H1 (cell line): ENCODE data around the gene ABHD2. TPM values are rescaled to one million over a fixed set of nuclear protein-coding genes. Genes with fewer than 3 reads are reported as not detected.

Experiments
- CTCF ChIA-PET: fragments of 300-600 bp; sonication (Branson Sonifier 250); formaldehyde crosslinking; loops from one replicate; lab custom pipeline; 2021; ENCODE audit not compliant: partially characterized antibody; lab: Charles Lee
- POLR2A ChIA-PET: fragments of 300-600 bp; sonication (Branson Sonifier 250); formaldehyde crosslinking; loops from one replicate; lab custom pipeline; 2021; ENCODE audit warnings: inconsistent platforms; ENCODE audit not compliant: partially characterized antibody; lab: Charles Lee
- DNase-seq, 2 experiments: peaks; one replicate each; pipeline versions ENCODE4 v3.0.0 to v3.0.0-alpha.2; 2010 to 2022; ENCODE audit warnings: low spot score in 2 of 2, low read depth in 1 of 2, mixed read lengths in 1 of 2
- FAIRE-seq: peaks from 2 replicates; lab custom pipeline; 2011; peaks lifted over from hg19 to GRCh38; lab: Jason Lieb, UNC
- H2AFZ ChIP-seq: 2 replicates; pipeline ENCODE4 v1.8.1; 2012; ENCODE audit warnings: low read length, inconsistent platforms
- H2AK5ac ChIP-seq: 2 replicates; pipeline ENCODE4 v1.6.1; 2013; ENCODE audit warnings: low read depth, low read length
- H2BK120ac ChIP-seq: replicated peaks from 2 replicates; pipeline ENCODE3; 2013; ENCODE audit warnings: low read depth, low read length, inconsistent platforms
- H2BK12ac ChIP-seq: 2 replicates; pipeline ENCODE4 v1.6.1; 2013; ENCODE audit warnings: low read depth, low read length
- H2BK15ac ChIP-seq: 2 replicates; pipeline ENCODE4 v1.6.1; 2013; ENCODE audit warnings: low read length
- H2BK20ac ChIP-seq: 2 replicates; pipeline ENCODE4 v1.6.1; 2013; ENCODE audit warnings: low read length
- H2BK5ac ChIP-seq: 2 replicates; pipeline ENCODE4 v1.6.1; 2013; ENCODE audit warnings: low read depth, low read length
- H3K14ac ChIP-seq: 2 replicates; pipeline ENCODE4 v1.6.1; 2013; ENCODE audit warnings: inconsistent platforms; ENCODE audit not compliant: insufficient read length
- H3K18ac ChIP-seq: 2 replicates; pipeline ENCODE4 v1.6.1; 2013; ENCODE audit warnings: low read length; ENCODE audit errors: extremely low read depth
- H3K23ac ChIP-seq: 2 replicates; pipeline ENCODE4 v1.6.1; 2013; ENCODE audit warnings: inconsistent platforms; ENCODE audit not compliant: insufficient read length
- H3K23me2 ChIP-seq: 2 replicates; pipeline ENCODE4 v1.6.1; 2013; ENCODE audit warnings: low read depth, low read length
- H3K27ac ChIP-seq: 2 replicates; pipeline ENCODE4 v1.6.1; 2011; ENCODE audit warnings: low read depth, low read length, inconsistent platforms
- H3K27me3 ChIP-seq, 4 experiments: replicated peaks in 1 of 4; 1 replicate in 1 of 4; 2 replicates in 3 of 4; pipeline versions ENCODE4 v1.6.1 to v1.8.1; 2011 to 2013; ENCODE audit warnings: low read length in 3 of 4, mild to moderate bottlenecking in 3 of 4, inconsistent platforms in 2 of 4, mixed read lengths in 2 of 4, moderate library complexity in 1 of 4; ENCODE audit not compliant: control insufficient read depth in 3 of 4, insufficient read depth in 3 of 4; ENCODE audit errors: extremely low read depth in 1 of 4
- H3K36me3 ChIP-seq, 4 experiments: 2 replicates each; pipeline versions ENCODE4 v1.6.1 to v1.8.1; 2011 to 2013; ENCODE audit warnings: mild to moderate bottlenecking in 4 of 4, low read length in 3 of 4, moderate library complexity in 2 of 4, control low read depth in 1 of 4, inconsistent platforms in 1 of 4; ENCODE audit not compliant: insufficient read depth in 4 of 4, control insufficient read depth in 2 of 4
- H3K4ac ChIP-seq: replicated peaks from 2 replicates; pipeline ENCODE3; 2013; ENCODE audit warnings: low read length, low read depth, mixed read lengths, inconsistent platforms; ENCODE audit not compliant: insufficient read length
- H3K4me1 ChIP-seq, 4 experiments: replicated peaks in 1 of 4; 1 replicate in 1 of 4; 2 replicates in 3 of 4; pipeline versions ENCODE4 v1.6.1 to v1.8.1; 2011 to 2013; ENCODE audit warnings: low read length in 3 of 4, inconsistent platforms in 2 of 4, mixed read lengths in 1 of 4; ENCODE audit not compliant: insufficient read depth in 4 of 4, control insufficient read depth in 3 of 4
- H3K4me2 ChIP-seq, 2 experiments: 2 replicates each; pipeline versions ENCODE4 v1.6.1 to v1.8.1; 2011 to 2013; ENCODE audit warnings: low read depth in 2 of 2, low read length in 2 of 2, control low read depth in 1 of 2, inconsistent platforms in 1 of 2, mild to moderate bottlenecking in 1 of 2; ENCODE audit not compliant: insufficient read depth in 1 of 2
- H3K4me3 ChIP-seq, 4 experiments: fragments of 200-600, 300-600 bp in 1 of 4; sonication (generic), shearing (Covaris generic), sonication (Bioruptor Twin) in 1 of 4; 2 replicates each; pipeline versions ENCODE4 v1.5.1 to v1.8.1; 2011 to 2016; ENCODE audit warnings: low read length in 4 of 4, low read depth in 3 of 4, control low read depth in 2 of 4, inconsistent platforms in 2 of 4, mild to moderate bottlenecking in 2 of 4, mixed read lengths in 1 of 4, moderate library complexity in 1 of 4; ENCODE audit not compliant: insufficient read depth in 2 of 4; ENCODE audit errors: extremely low read depth in 1 of 4
- H3K56ac ChIP-seq: replicated peaks from 2 replicates; pipeline ENCODE3; 2013; ENCODE audit warnings: low read depth, mild to moderate bottlenecking, mixed read lengths, low read length, inconsistent platforms; ENCODE audit not compliant: insufficient read length
- H3K79me1 ChIP-seq: 2 replicates; pipeline ENCODE4 v1.6.1; 2013; ENCODE audit warnings: low read depth, low read length, control low read depth
- H3K79me2 ChIP-seq, 2 experiments: 2 replicates each; pipeline versions ENCODE4 v1.6.1 to v1.8.1; 2012 to 2013; ENCODE audit warnings: low read length in 2 of 2, mild to moderate bottlenecking in 2 of 2, inconsistent platforms in 1 of 2; ENCODE audit not compliant: insufficient read depth in 2 of 2, control insufficient read depth in 1 of 2
- H3K9ac ChIP-seq, 4 experiments: replicated peaks in 1 of 4; 1 replicate in 1 of 4; 2 replicates in 3 of 4; pipeline versions ENCODE4 v1.6.1 to v1.8.1; 2011 to 2013; ENCODE audit warnings: low read depth in 3 of 4, low read length in 3 of 4, control low read depth in 2 of 4, mild to moderate bottlenecking in 2 of 4, moderate library complexity in 2 of 4, inconsistent platforms in 1 of 4; ENCODE audit errors: extremely low read depth in 1 of 4
- H3K9me3 ChIP-seq, 2 experiments: 2 replicates each; pipeline versions ENCODE4 v1.6.1 to v1.8.1; 2012 to 2013; ENCODE audit warnings: mild to moderate bottlenecking in 2 of 2, moderate library complexity in 2 of 2, control low read depth in 1 of 2, inconsistent platforms in 1 of 2, low read depth in 1 of 2, low read length in 1 of 2, mixed read lengths in 1 of 2; ENCODE audit not compliant: insufficient read depth in 2 of 2
- H4K20me1 ChIP-seq, 2 experiments: replicated peaks in 1 of 2; 2 replicates each; pipeline versions ENCODE3 to v1.8.1; 2011 to 2013; ENCODE audit warnings: inconsistent platforms in 2 of 2, low read length in 2 of 2, mild to moderate bottlenecking in 1 of 2; ENCODE audit not compliant: insufficient read depth in 2 of 2, control insufficient read depth in 1 of 2
- H4K5ac ChIP-seq: 2 replicates; pipeline ENCODE4 v1.6.1; 2013; ENCODE audit warnings: low read length, low read depth, mixed read lengths, inconsistent platforms; ENCODE audit not compliant: insufficient read length
- H4K8ac ChIP-seq: 2 replicates; pipeline ENCODE4 v1.8.0; 2013; ENCODE audit warnings: mild to moderate bottlenecking, moderate library complexity, low read length, inconsistent platforms; ENCODE audit not compliant: insufficient read depth; ENCODE audit errors: extremely low read depth
- H4K91ac ChIP-seq: replicated peaks from 2 replicates; pipeline ENCODE3; 2013; ENCODE audit warnings: low read length, mixed read lengths, inconsistent platforms; ENCODE audit not compliant: insufficient read length
- NANOG ChIP-seq: IDR thresholded peaks from 2 replicates; pipeline ENCODE4 v1.6.1; 2011; ENCODE audit warnings: low read length, low read depth, mild to moderate bottlenecking, inconsistent platforms; ENCODE audit not compliant: insufficient read depth, poor library complexity, severe bottlenecking
- RFX5 ChIP-seq: IDR thresholded peaks from 2 replicates; pipeline ENCODE4 v1.6.1; 2011; ENCODE audit warnings: low read depth, low read length, improper control_type of control experiment, borderline replicate concordance
- TEAD4 ChIP-seq: IDR thresholded peaks from 2 replicates; pipeline ENCODE4 v1.6.1; 2012; ENCODE audit warnings: low read depth, low read length, inconsistent platforms, mixed read lengths
- YY1 ChIP-seq: IDR thresholded peaks from 2 replicates; pipeline ENCODE4 v1.6.1; 2011; ENCODE audit warnings: low read depth, mild to moderate bottlenecking, low read length
- polyA plus RNA-seq, 7 experiments: library from polyadenylated mRNA; depleted of rRNA in 3 of 7; stranded (reverse) in 5 of 7; unstranded in 2 of 7; fragments of >200 nt in 5 of 7; fragments of 200-250 nt in 2 of 7; gene quantifications; 1 replicate in 5 of 7; 2 replicates in 1 of 7; 4 replicates in 1 of 7; pipeline versions ENCODE4 v1.2.1 to v1.2.3, GENCODE V29; 2011 to 2013; ENCODE audit warnings: missing spikeins in 2 of 7, mixed read lengths in 2 of 7
- total RNA-seq: library from RNA; stranded (reverse); fragmentation: NEBNext Ultra II Directional; extraction: Animal tissue kit (Norgen Biotek cat#: 25700); gene quantifications from 2 replicates; pipeline ENCODE4 v1.2.1, GENCODE V29; 2021

ABHD2 gene
- total and polyA plus RNA-seq, 2 of the 8 experiments (the other 6 are each of a cell fraction or from before 2014, with no cell fraction given), result 9.1 to 23.7 TPM

DNA sequence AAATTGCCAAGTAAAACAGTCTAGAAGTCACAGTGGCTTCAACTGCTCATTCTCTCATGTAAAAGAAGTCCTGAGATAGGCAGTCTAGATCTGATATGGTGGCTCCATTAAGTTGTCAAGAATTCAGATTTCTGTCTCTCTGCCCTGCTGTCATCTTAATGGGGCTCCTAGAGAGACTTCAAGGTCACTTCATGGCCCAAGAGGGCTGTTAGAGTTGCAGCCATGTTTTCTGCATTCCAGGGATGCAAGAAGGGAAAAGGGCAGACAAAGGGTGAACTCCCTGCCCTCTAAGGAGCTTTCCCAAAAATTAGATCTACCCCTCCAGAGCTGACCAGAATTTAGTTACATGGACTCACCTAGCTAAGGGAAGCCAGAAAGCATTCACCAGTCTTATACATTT, 23.1 kb downstream of the ABHD2 start:
- no peak overlapping the region for H2BK5ac ChIP-seq
- no peaks in the 10 kb centered on the region for H3K9me3 ChIP-seq
- no peak overlapping the region for H4K91ac ChIP-seq
- ChIA-PET CTCF (interaction anchor here (0.5 to 23.0 kb wide), 11 partner anchors 11 to 503 kb away, joined by 3 to 297 read pairs (median 5); no protein-coding TSS in a partner anchor), POLR2A (interaction anchor here (1.1 to 1.9 kb wide), 3 partner anchors 9 to 213 kb away, joined by 3 to 7 read pairs (median 4); no protein-coding TSS in a partner anchor)
- H3K4me2 ChIP-seq, result no peak overlapping the region
- no peak overlapping the region for H2BK20ac ChIP-seq
- no peaks in the 10 kb centered on the region for H3K79me1 ChIP-seq
- H3K27ac ChIP-seq, result no peak overlapping the region
- H2AK5ac ChIP-seq, result no peak overlapping the region
- H3K4me1 ChIP-seq, result peaks cover 12 to 33% (median 14%) of the 10 kb centered on the region in 4 experiments
- H3K36me3 ChIP-seq, result no peaks in the 10 kb centered on the region
- H4K8ac ChIP-seq, result no peak overlapping the region
- no peaks in the 10 kb centered on the region for H3K23me2 ChIP-seq
- peaks cover 0 to 1% (median 0%) of the 10 kb centered on the region in 4 experiments; a peak in 1 of 7 replicates for H3K27me3 ChIP-seq
- H3K18ac ChIP-seq, result no peak overlapping the region
- H3K4me3 ChIP-seq, result no peak overlapping the region
- no peak overlapping the region for H2BK12ac ChIP-seq
- no peak overlapping the region for H3K14ac ChIP-seq
- H2AFZ ChIP-seq, result no peak overlapping the region
- H4K20me1 ChIP-seq, result no peaks in the 10 kb centered on the region
- TF ChIP-seq NANOG, result peak; percentile 50
- no peak for TF ChIP-seq RFX5
- TF ChIP-seq YY1, result peak; percentile 78
- TF ChIP-seq TEAD4, result peak; percentile 71; the same call in 1 of the 2 replicates
- no peak overlapping the region for H3K23ac ChIP-seq
- no peak overlapping the region for H4K5ac ChIP-seq
- no peak for FAIRE-seq
- no peak overlapping the region for H3K9ac ChIP-seq
- no peak overlapping the region for H3K4ac ChIP-seq
- H2BK15ac ChIP-seq, result no peak overlapping the region
- H3K79me2 ChIP-seq, result no peaks in the 10 kb centered on the region
- H3K56ac ChIP-seq, result no peak overlapping the region
- H2BK120ac ChIP-seq, result no peak overlapping the region
- no peak for DNase-seq
